Cerebellar nuclear complex (tissue), 1 donor: ENCODE measurements around the gene ELMO3.

ENCODE experiments used
- DNase-seq, 2 experiments: peaks; one replicate each; lab custom pipeline; 2025; lab: John Stamatoyannopoulos, UW

The ELMO3 gene

DNA sequence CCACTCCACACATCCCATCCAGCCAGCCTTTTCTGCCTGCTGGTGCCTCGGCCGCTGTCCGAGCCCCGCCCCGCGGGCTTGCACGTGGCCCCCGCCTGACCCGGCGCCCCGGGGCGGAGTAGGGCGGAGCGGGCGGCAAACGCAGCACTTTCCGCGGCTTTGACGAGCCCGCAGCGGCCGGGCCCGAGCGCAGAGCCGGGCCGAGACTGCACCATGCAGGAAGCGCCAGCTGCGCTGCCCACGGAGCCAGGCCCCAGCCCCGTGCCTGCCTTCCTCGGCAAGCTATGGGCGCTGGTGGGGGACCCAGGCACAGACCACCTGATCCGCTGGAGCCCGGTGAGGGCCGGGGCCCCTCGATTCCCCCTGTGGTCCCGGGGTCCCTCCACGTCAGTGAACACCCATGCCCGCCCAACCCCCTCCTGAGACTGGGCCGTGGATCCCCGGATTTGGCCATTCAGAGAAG, 34.3 kb upstream of the ELMO3 start, which contains the start of gene HSF4:
TSS of gene HSF4 (plus strand) at position 147 of the 463 bp plus-strand sequence. CDS start at position 214, 67 bp downstream.
- no peak for DNase-seq

GRCh38 chr16:67165121-67166078, 33.5 kb upstream of the ELMO3 start:
- DNase-seq, result no peak

GRCh38 chr16:67166110-67166547, 32.8 kb upstream of the ELMO3 start:
- no peak for DNase-seq

GRCh38 chr16:67166598-67167168, 32.2 kb upstream of the ELMO3 start:
- no peak for DNase-seq

- no peak for DNase-seq
Observed at GRCh38 chr16:67167588-67167987, 31.3 kb upstream of the ELMO3 start.

- no peak for DNase-seq
Observed at GRCh38 chr16:67169011-67169451, 29.9 kb upstream of the ELMO3 start.

- DNase-seq, result no peak
Observed at GRCh38 chr16:67169642-67170167, 29.2 kb upstream of the ELMO3 start.

GRCh38 chr16:67170168-67170948, 28.6 kb upstream of the ELMO3 start, which contains the start of gene NOL3:
Gene NOL3 (plus strand): TSS chr16:67170538.
- no peak for DNase-seq

- no peak for DNase-seq
Observed at GRCh38 chr16:67170949-67171649, 27.8 kb upstream of the ELMO3 start.

DNA sequence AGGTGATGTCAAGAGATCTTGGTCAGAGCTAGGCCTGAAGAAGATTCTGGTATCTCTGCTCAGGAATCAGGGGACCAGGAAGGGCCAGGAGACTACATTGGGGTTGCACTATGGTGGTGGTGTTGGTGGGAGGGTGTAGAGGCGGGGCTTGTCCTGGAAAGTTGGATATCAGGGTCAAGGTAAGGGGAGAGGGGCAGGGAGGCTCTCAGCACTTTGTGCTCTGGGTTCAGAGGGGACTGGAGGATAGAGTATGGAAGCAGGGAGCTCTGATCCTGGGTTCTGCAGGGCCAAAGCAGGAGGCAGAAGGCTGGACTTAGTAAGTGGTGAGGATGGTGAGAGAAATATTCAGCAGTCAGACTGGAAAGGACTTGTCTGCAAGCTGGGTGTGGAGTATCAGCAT, 25.6 kb upstream of the ELMO3 start:
- no peak for DNase-seq

GRCh38 chr16:67173808-67174705, 24.9 kb upstream of the ELMO3 start:
- peak; percentile 71 to 80 for DNase-seq

DNA sequence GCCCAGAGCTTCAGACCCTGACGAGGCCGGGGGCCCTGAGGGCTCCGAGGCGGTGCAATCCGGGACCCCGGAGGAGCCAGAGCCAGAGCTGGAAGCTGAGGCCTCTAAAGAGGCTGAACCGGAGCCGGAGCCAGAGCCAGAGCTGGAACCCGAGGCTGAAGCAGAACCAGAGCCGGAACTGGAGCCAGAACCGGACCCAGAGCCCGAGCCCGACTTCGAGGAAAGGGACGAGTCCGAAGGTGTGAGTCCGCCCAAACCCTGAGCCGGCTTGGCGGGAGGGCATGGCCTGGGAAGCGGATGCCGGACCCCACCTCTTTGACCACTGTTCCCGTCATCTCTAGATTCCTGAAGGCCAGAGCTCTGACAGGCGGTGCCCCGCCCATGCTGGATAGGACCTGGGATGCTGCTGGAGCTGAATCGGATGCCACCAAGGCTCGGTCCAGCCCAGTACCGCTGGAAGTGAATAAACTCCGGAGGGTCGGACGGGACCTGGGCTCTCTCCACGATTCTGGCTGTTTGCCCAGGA, 24.2 kb upstream of the ELMO3 start:
- DNase-seq, result no peak

DNA sequence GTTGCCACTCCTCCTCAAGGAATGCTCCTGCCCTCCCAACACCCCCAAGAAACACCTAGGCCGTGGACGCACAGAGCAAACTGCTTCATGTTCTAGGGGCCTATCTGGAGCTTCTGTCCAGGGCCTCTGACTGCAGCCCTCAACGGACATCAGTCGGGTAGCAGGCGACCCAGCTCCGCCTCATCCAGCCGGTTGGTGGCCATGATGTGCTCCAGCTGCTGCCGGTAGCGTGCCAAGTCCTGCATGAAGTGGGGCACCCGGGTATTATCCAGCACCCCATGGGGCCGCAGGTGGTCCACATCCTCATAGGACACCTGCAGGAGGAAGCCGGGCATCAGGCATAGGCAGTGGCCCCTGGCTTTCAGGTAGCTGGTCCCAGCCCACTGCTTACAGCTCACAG, 22.3 kb upstream of the ELMO3 start:
- no peak for DNase-seq

DNA sequence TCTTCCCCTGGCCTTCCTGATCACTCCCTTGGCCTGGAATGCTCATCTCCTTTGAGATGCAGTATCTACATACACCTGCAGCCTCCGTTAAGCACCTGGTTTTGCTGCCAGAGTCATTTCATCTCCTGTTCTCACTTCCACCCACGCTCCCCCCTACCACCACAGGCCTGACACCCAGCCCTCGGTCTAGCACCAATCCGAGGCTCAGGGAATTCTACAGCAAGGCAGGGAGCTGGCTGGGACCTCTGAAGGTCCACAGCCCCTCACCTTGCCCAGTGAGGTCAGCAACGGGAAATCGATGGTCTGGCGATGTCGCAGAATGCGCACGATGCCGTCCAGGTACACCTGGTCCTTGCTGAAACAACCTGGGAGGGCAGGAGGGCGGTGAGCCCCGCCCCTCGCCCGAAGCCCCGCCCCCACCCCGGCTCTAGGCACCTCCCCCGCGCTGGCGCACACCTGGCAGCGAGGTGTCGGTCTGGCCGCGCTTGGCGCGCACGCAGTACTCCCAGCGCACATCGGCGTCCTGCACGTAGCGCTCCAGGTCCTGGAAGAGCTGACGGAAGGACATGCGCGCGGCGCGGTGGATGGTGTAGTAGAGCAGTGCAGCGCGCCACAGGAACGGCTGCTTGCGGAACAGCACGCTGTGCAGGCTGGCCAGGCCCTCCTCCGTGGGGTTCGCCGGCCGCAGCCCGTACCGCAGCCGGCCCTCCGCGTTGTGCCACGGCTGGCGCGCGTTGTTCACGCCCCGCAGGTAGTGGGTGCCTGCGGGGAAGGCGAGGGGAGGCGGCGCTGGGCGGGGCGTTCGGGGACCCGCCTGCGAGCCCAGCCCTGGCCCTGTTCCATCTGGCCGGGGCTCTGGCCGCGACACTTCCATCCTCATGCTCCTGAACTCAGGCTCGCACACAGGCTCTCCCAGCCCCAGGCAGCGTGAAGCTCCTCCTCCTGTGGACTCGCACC, 20.9 kb upstream of the ELMO3 start:
- DNase-seq, result no peak

- DNase-seq, result no peak
Observed at GRCh38 chr16:67179421-67180080, 19.4 kb upstream of the ELMO3 start.

GRCh38 chr16:67180166-67180565, 18.8 kb upstream of the ELMO3 start:
- DNase-seq, result no peak

DNA sequence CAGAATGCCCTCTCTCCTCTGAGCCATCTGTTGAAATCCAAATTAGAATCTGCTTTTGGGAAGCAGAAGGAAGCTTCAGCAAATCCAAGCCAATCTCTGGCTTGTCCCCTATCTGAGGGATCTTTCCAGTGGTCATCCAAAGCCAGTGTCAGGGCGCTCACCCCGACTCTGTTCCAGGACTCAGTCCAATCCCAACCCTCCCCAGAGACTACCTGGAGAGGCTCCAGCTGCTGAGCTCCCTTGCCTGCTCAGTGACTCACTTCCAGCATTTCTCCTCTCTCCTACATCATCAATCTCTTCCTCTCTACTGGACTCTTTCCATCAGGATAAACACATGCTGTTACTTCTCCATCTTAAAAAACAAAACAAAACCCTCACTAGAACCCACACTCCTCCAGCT, 17.6 kb upstream of the ELMO3 start:
- no peak for DNase-seq

GRCh38 chr16:67182288-67182687, 16.6 kb upstream of the ELMO3 start:
- no peak for DNase-seq
